SK-N-SH treated with all-trans-retinoic acid at 6 μM for 48 hours (cell line): ENCODE measurements around the gene PTGR1.

Experiments used
- CREB5 ChIP-seq: fragments of 250-450 bp; sonication (Bioruptor Pico); IDR thresholded peaks from 2 replicates; pipeline ENCODE4 v1.5.1; 2020; ENCODE audit warnings: low read depth, mild to moderate bottlenecking, moderate library complexity
- CSDC2 ChIP-seq: fragments of 250-450 bp; sonication (Bioruptor Pico); IDR thresholded peaks from 2 replicates; pipeline ENCODE4 v1.5.0; 2020; ENCODE audit warnings: mild to moderate bottlenecking, moderate library complexity
- PPARA ChIP-seq: fragments of 250-450 bp; sonication (Bioruptor Pico); IDR thresholded peaks from 2 replicates; pipeline ENCODE4 v1.5.0; 2020; ENCODE audit warnings: mild to moderate bottlenecking, borderline replicate concordance
- RARB ChIP-seq: fragments of 250-450 bp; sonication (Bioruptor Pico); IDR thresholded peaks from 2 replicates; pipeline ENCODE4 v1.8.0; 2021; ENCODE audit warnings: mild to moderate bottlenecking, moderate library complexity
- SNAI2 ChIP-seq: fragments of 250-450 bp; sonication (Bioruptor Pico); IDR thresholded peaks from 2 replicates; pipeline ENCODE4 v1.5.0; 2020; ENCODE audit warnings: mild to moderate bottlenecking, moderate library complexity
- ZFP3 ChIP-seq: fragments of 250-450 bp; sonication (Bioruptor Pico); IDR thresholded peaks from 2 replicates; pipeline ENCODE4 v1.5.0; 2020; ENCODE audit warnings: mild to moderate bottlenecking, moderate library complexity
- ZFP30 ChIP-seq: fragments of 450-650 bp; formaldehyde crosslinking; IDR thresholded peaks from 2 replicates; pipeline ENCODE4 v1.5.0; 2022; ENCODE audit warnings: mild to moderate bottlenecking, moderate library complexity
- ZNF70 ChIP-seq: fragments of 450-650 bp; formaldehyde crosslinking; IDR thresholded peaks from 2 replicates; pipeline ENCODE4 v1.5.0; 2020; ENCODE audit warnings: mild to moderate bottlenecking, moderate library complexity
- TF ChIP-seq, protein P1 (sequence below): fragments of 250-450 bp; sonication (Bioruptor Pico); IDR thresholded peaks from 2 replicates; pipeline ENCODE4 v1.8.0; 2020; ENCODE audit warnings: mild to moderate bottlenecking, moderate library complexity, borderline replicate concordance
- TF ChIP-seq, protein P2 (sequence below): fragments of 250-450 bp; sonication (Bioruptor Pico); IDR thresholded peaks from 2 replicates; pipeline ENCODE4 v1.5.1; 2021; ENCODE audit warnings: mild to moderate bottlenecking, moderate library complexity

DNA sequence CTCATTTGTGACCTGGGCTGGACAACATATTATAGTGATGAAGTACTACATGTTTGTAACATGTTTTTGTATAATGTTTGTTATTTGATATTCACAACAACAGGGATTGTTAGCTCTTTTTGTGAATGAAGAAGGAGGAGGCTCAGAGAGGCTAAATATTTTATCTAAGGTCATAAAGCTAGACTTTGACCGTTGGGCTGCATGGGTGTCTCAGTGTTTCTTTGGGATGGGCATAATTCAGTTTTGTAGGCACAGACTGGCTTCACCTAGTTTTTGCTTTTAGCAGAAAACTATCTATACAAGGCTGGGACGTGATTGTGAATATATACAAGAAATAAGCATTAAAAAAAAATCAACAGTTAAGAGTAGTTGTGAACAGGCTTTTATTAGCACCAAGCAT lies 47.0 kb upstream of the PTGR1 start:
- TF ChIP-seq SNAI2 (CRISPR knock-in tag) (no peak), CREB5 (CRISPR knock-in tag) (no peak), ZFP3 (CRISPR knock-in tag) (no peak), RARB (CRISPR knock-in tag) (no peak), ZNF70 (CRISPR knock-in tag) (no peak), CSDC2 (CRISPR knock-in tag) (no peak), ZFP30 (no peak), PPARA (CRISPR knock-in tag) (no peak)
- TF ChIP-seq, protein P1, sequence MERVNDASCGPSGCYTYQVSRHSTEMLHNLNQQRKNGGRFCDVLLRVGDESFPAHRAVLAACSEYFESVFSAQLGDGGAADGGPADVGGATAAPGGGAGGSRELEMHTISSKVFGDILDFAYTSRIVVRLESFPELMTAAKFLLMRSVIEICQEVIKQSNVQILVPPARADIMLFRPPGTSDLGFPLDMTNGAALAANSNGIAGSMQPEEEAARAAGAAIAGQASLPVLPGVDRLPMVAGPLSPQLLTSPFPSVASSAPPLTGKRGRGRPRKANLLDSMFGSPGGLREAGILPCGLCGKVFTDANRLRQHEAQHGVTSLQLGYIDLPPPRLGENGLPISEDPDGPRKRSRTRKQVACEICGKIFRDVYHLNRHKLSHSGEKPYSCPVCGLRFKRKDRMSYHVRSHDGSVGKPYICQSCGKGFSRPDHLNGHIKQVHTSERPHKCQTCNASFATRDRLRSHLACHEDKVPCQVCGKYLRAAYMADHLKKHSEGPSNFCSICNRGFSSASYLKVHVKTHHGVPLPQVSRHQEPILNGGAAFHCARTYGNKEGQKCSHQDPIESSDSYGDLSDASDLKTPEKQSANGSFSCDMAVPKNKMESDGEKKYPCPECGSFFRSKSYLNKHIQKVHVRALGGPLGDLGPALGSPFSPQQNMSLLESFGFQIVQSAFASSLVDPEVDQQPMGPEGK (CRISPR knock-in tag), result no peak
- TF ChIP-seq, protein P2, sequence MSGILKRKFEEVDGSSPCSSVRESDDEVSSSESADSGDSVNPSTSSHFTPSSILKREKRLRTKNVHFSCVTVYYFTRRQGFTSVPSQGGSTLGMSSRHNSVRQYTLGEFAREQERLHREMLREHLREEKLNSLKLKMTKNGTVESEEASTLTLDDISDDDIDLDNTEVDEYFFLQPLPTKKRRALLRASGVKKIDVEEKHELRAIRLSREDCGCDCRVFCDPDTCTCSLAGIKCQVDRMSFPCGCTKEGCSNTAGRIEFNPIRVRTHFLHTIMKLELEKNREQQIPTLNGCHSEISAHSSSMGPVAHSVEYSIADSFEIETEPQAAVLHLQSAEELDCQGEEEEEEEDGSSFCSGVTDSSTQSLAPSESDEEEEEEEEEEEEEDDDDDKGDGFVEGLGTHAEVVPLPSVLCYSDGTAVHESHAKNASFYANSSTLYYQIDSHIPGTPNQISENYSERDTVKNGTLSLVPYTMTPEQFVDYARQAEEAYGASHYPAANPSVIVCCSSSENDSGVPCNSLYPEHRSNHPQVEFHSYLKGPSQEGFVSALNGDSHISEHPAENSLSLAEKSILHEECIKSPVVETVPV, result no peak
